ENCODE measurements around the gene MALT1.
"Not testable (repeated sequence)": the region's sequence is repeated elsewhere in the genome, so short reads cannot be mapped to it uniquely, and the experiment has no call there.

DNA sequence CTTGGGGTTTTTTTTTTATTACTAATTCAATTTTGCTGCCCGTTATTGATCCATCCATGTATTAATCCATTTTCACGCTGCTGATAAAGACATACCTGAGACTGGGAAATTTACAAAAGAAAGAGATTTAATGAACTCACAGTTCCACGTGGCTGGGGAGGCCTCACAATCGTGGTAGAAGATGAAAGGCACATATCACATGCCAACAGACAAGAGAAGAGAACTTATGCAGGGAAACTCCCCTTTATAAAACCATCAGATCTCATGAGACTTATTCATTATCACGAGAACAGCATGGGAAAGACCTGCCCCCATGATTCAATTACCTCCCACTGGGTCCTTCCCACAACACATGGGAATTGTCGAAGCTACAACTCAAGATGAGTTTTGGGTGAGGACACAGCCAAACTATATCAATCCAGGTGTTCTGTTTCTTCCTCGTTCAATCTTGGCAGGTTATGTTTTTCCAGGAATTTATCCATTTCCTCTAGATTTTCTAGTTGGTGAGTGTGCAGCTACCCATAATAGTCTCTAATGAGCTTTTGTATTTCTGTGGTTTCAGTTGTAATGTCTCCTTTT, 18.0 kb upstream of the MALT1 start:
- TF ChIP-seq, protein P1, sequence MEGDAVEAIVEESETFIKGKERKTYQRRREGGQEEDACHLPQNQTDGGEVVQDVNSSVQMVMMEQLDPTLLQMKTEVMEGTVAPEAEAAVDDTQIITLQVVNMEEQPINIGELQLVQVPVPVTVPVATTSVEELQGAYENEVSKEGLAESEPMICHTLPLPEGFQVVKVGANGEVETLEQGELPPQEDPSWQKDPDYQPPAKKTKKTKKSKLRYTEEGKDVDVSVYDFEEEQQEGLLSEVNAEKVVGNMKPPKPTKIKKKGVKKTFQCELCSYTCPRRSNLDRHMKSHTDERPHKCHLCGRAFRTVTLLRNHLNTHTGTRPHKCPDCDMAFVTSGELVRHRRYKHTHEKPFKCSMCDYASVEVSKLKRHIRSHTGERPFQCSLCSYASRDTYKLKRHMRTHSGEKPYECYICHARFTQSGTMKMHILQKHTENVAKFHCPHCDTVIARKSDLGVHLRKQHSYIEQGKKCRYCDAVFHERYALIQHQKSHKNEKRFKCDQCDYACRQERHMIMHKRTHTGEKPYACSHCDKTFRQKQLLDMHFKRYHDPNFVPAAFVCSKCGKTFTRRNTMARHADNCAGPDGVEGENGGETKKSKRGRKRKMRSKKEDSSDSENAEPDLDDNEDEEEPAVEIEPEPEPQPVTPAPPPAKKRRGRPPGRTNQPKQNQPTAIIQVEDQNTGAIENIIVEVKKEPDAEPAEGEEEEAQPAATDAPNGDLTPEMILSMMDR (IDR thresholded peaks at IDR 0.05), result not testable (repeated sequence)
- TF ChIP-seq, protein P2, sequence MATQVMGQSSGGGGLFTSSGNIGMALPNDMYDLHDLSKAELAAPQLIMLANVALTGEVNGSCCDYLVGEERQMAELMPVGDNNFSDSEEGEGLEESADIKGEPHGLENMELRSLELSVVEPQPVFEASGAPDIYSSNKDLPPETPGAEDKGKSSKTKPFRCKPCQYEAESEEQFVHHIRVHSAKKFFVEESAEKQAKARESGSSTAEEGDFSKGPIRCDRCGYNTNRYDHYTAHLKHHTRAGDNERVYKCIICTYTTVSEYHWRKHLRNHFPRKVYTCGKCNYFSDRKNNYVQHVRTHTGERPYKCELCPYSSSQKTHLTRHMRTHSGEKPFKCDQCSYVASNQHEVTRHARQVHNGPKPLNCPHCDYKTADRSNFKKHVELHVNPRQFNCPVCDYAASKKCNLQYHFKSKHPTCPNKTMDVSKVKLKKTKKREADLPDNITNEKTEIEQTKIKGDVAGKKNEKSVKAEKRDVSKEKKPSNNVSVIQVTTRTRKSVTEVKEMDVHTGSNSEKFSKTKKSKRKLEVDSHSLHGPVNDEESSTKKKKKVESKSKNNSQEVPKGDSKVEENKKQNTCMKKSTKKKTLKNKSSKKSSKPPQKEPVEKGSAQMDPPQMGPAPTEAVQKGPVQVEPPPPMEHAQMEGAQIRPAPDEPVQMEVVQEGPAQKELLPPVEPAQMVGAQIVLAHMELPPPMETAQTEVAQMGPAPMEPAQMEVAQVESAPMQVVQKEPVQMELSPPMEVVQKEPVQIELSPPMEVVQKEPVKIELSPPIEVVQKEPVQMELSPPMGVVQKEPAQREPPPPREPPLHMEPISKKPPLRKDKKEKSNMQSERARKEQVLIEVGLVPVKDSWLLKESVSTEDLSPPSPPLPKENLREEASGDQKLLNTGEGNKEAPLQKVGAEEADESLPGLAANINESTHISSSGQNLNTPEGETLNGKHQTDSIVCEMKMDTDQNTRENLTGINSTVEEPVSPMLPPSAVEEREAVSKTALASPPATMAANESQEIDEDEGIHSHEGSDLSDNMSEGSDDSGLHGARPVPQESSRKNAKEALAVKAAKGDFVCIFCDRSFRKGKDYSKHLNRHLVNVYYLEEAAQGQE (IDR thresholded peaks at IDR 0.05; ENCODE audit: insufficient read depth in 1 of 2, low read depth in 2 of 2, low read length in 1 of 2), result not testable (repeated sequence)
- not testable (repeated sequence) for TF ChIP-seq SIN3A (IDR thresholded peaks at IDR 0.05; ENCODE audit: borderline replicate concordance, insufficient read depth, low read depth, low read length); POLR2AphosphoS5 (IDR thresholded peaks at IDR 0.05; ENCODE audit: low read depth, low read length)
